BLaER1 treated with 17β-estradiol and CSF1 and Interleukin-3, amounts not matched to agents 10 nM and 100 nM (cell line): ENCODE measurements around the gene RAX2.

Experiments
- H3K27ac ChIP-seq, 11 experiments: shearing (Covaris generic); formaldehyde crosslinking; 2 replicates each; pipeline ENCODE4 v1.8.1; 2022
- H3K27me3 ChIP-seq, 11 experiments: shearing (Covaris generic); formaldehyde crosslinking; 2 replicates each; pipeline ENCODE4 v1.8.1; 2022
- H3K36me3 ChIP-seq, 11 experiments: shearing (Covaris generic); formaldehyde crosslinking; 2 replicates each; pipeline ENCODE4 v1.8.1; 2022
- H3K4me1 ChIP-seq, 10 experiments: shearing (Covaris generic); formaldehyde crosslinking; 2 replicates each; pipeline ENCODE4 v1.8.1; 2022
- H3K4me2 ChIP-seq, 11 experiments: shearing (Covaris generic); formaldehyde crosslinking; 2 replicates each; pipeline ENCODE4 v1.8.1; 2022
- H3K4me3 ChIP-seq, 10 experiments: shearing (Covaris generic); formaldehyde crosslinking; 2 replicates each; pipeline ENCODE4 v1.8.1; 2022
- H3K9ac ChIP-seq, 11 experiments: shearing (Covaris generic); formaldehyde crosslinking; 2 replicates each; pipeline ENCODE4 v1.8.1; 2022
- H3K9me3 ChIP-seq, 11 experiments: shearing (Covaris generic); formaldehyde crosslinking; replicated peaks in 1 of 11; 2 replicates each; pipeline ENCODE4 v1.8.1; 2022
- H4K20me1 ChIP-seq, 11 experiments: shearing (Covaris generic); formaldehyde crosslinking; 2 replicates each; pipeline ENCODE4 v1.8.1; 2022
- Cebpa-rat ChIP-seq, 11 experiments: shearing (Covaris generic); IDR thresholded peaks; 2 replicates each; pipeline ENCODE4 v1.8.1; 2022

Gene RAX2

DNA sequence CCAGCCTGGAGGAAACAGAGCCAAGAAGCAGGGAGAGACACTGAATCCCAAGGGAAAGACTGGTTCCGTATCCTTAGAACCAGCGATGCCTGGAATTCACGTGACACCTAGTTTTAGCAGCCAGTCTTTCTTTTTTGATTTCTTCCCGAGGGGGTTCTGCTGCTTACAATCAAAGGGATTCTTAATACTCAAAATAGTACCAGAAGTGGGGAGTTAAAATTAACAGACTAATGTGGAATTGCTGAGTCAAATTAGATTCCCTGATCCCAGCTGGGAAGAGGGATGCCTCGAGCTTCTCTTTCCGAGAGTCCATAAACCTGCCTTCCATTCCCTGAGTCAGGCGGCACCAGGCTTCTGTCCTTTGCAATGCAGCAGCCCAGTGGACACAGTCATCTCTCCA lies 18.9 kb upstream of the RAX2 start:
- no peaks in the 10 kb centered on the region for H4K20me1 ChIP-seq
- no peak overlapping the region for H3K27ac ChIP-seq
- no peak for TF ChIP-seq Cebpa-rat (IDR thresholded peaks at IDR 0.05)
- peaks cover 0 to 7% (median under 1%) of the 10 kb centered on the region in 10 experiments; a peak in 6 of 20 replicates for H3K4me1 ChIP-seq
- H3K4me3 ChIP-seq: no peak overlapping the region
- H3K4me2 ChIP-seq: peak overlapping the region in 2 of 11 experiments; percentile 12; a peak in 2 of 22 replicates
- no peaks in the 10 kb centered on the region for H3K36me3 ChIP-seq
- H3K27me3 ChIP-seq: peaks cover 10 to 16% (median 14%) of the 10 kb centered on the region in 11 experiments
- no peak overlapping the region for H3K9ac ChIP-seq
- peaks cover 10 to 22% (median 15%) of the 10 kb centered on the region in 11 experiments for H3K9me3 ChIP-seq

- Histone ChIP-seq H3K4me2 (no peak overlapping the region; a peak in 1 of 22 replicates), H4K20me1 (no peaks in the 10 kb centered on the region), H3K27me3 (peaks cover 17 to 23% (median 21%) of the 10 kb centered on the region in 11 experiments), H3K36me3 (no peaks in the 10 kb centered on the region), H3K4me3 (no peak overlapping the region), H3K9me3 (peaks cover 10 to 19% (median 13%) of the 10 kb centered on the region in 11 experiments; a peak in 21 of 22 replicates), H3K9ac (no peak overlapping the region), H3K4me1 (peaks cover 0 to 9% (median 6%) of the 10 kb centered on the region in 10 experiments; a peak in 16 of 20 replicates), H3K27ac (no peak overlapping the region)
- no peak for TF ChIP-seq Cebpa-rat (IDR thresholded peaks at IDR 0.05)
Measured at GRCh38 chr19:3790209-3790734, 18.2 kb upstream of the RAX2 start.

GRCh38 chr19:3788996-3789778 lies 17.2 kb upstream of the RAX2 start:
- no peak overlapping the region for H3K4me3 ChIP-seq
- no peak for TF ChIP-seq Cebpa-rat (IDR thresholded peaks at IDR 0.05)
- peaks cover 6 to 19% (median 16%) of the 10 kb centered on the region in 10 experiments; a peak in 18 of 20 replicates for H3K4me1 ChIP-seq
- H3K27ac ChIP-seq: no peak overlapping the region
- H3K4me2 ChIP-seq: no peak overlapping the region
- no peak overlapping the region for H3K9ac ChIP-seq
- no peaks in the 10 kb centered on the region for H4K20me1 ChIP-seq
- peaks cover 10 to 19% (median 13%) of the 10 kb centered on the region in 11 experiments; a peak in 21 of 22 replicates for H3K9me3 ChIP-seq
- H3K36me3 ChIP-seq: no peaks in the 10 kb centered on the region
- peaks cover 18 to 34% (median 31%) of the 10 kb centered on the region in 11 experiments for H3K27me3 ChIP-seq

DNA sequence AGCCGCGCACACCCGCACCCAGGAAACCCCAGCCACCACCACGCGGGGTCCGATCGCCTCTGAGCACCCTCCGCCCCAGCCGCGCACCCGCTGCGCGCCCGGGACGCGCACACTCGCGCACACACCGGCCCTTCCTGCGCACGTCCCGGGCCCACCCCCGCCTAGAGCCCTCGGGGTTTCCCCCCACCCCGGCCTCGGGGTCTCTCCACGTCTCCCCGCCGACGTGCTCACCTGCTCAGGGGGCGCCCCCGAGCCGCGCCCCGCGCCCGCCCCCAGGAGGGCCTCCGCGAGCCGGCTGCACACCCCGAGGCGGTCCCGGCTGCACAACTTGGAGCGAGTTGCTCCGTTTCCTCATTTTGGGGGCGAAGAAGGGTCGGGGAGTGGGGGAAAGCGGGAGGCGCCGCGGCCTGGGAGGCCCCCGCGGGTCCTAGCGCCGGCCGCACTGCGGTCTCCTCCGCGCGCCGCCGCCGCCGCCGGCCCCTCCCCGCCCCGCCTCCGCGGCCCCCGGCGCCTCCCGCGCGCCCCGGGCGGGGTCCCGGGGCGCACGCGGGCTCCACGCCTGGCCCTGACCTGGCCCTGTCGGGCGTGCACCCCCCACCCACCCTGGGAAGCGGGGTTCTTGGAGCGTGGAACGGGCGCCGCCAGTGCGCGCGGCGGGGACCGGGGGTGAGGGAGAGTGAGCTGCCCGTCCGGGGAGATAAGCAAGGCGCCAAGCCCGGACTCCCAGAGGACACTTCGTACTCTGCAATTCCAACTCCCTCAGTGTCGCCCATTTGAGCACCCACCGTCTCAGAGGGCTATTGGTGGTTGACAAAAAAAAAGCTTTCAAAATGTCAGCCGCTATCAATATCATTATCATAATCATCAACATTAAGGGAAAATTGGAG lies 14.2 kb upstream of the RAX2 start, which contains the start of gene MATK:
TSS of gene MATK (minus strand) at position 444 of the 887 bp plus-strand sequence. CDS start 1,246 bp downstream, outside the sequence.
- Histone ChIP-seq H3K9me3 (peaks cover 21 to 35% (median 27%) of the 10 kb centered on the region in 11 experiments), H3K4me1 (peaks cover 6 to 21% (median 16%) of the 10 kb centered on the region in 10 experiments; a peak in 18 of 20 replicates), H3K27me3 (peaks cover 18 to 46% (median 39%) of the 10 kb centered on the region in 11 experiments), H3K27ac (peak within 1 kb of the TSS in 2 of 11 experiments; percentile 18 to 38; a peak in 2 of 22 replicates), H3K9ac (peak within 1 kb of the TSS in 2 of 11 experiments; percentile 23 to 27; a peak in 2 of 22 replicates), H3K4me3 (peak within 1 kb of the TSS in 6 of 10 experiments; percentile 15 to 55 (median 38); a peak in 7 of 20 replicates), H3K4me2 (peak within 1 kb of the TSS in 9 of 11 experiments; percentile 22 to 91 (median 72); a peak in 17 of 22 replicates), H3K36me3 (no peaks in the 10 kb centered on the region), H4K20me1 (no peaks in the 10 kb centered on the region)
- no peak for TF ChIP-seq Cebpa-rat (IDR thresholded peaks at IDR 0.05)

DNA sequence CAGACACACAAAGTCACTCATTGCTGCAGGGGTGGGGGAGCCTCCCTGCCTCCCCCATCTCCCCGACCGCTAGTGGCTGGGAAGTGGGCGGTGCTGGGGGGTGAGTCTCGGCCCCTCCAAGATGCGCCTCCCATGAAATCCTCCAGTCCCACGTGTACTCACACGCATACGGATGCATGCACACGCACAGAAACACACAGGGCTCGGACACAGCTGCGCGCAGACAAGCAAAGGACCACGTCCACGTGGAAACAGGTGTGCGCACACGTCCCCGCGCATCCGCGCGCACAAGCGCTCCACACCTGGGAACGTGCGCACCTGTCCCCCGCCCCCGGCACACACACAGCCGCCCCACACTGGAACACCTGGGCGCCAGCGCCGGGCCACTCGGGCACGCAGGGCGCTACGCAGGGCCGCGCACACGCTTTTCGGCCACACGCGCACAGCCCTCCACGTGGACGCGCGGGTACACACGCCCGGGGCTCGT lies 13.5 kb upstream of the RAX2 start:
- TF ChIP-seq Cebpa-rat (IDR thresholded peaks at IDR 0.05): no peak
- H3K27ac ChIP-seq: peak overlapping the region in 1 of 11 experiments; percentile 38; a peak in 1 of 22 replicates

DNA sequence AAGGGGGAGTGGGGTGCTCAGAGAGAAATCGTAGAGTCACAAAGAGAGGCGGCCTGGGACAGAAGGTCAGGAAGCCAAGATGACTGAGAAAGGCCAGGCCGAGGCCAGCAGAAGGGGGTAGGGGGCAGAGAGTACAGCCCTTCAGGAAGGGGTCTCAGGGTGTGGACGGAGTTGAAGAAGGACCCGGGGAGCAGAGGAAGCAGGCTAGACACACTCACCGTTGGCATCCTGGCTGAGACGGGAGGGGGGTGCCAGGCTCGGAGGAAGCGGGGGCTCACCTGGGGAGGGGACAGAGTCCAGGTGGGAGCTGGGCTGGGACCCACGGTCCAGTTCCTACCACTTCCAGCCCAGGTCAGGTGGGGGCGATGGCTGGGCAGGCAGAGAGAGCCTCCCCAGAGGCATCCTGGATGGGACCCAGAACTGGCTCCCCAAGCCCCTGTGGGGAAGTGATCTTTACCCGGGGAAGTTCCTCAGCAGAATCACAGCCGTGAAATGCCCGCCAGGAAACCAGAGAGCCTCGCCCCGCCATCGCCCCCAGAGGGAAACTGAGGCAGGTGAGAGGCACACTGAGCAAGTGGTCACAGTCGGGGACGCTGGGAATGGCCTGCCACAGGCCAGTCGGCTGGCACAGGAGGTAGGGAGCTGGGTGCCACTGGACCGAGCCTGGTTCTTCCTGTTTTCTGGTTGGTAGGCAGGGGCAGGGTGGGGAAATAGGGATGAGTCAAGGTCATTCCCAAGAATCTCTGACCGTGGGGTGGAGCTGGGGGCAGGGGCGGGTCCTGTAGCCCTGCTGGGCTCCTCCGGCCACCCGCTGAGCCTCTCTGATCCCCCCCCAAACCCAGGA lies 12.8 kb upstream of the RAX2 start:
- no peaks in the 10 kb centered on the region for H4K20me1 ChIP-seq
- no peak for TF ChIP-seq Cebpa-rat (IDR thresholded peaks at IDR 0.05)
- peaks cover 18 to 46% (median 39%) of the 10 kb centered on the region in 11 experiments for H3K27me3 ChIP-seq
- peaks cover 22 to 32% (median 25%) of the 10 kb centered on the region in 11 experiments for H3K9me3 ChIP-seq
- peak overlapping the region in 2 of 11 experiments; percentile 18 to 38; a peak in 3 of 22 replicates for H3K27ac ChIP-seq
- peaks cover 0 to 21% (median 14%) of the 10 kb centered on the region in 10 experiments; a peak in 17 of 20 replicates for H3K4me1 ChIP-seq
- no peaks in the 10 kb centered on the region for H3K36me3 ChIP-seq
- H3K4me3 ChIP-seq: peak overlapping the region in 6 of 10 experiments; percentile 15 to 55 (median 38); a peak in 8 of 20 replicates
- H3K4me2 ChIP-seq: peak overlapping the region in 10 of 11 experiments; percentile 22 to 91 (median 67); a peak in 19 of 22 replicates
- peak overlapping the region in 3 of 11 experiments; percentile 23 to 27 (median 26); a peak in 4 of 22 replicates for H3K9ac ChIP-seq

More for the DNA sequence above, 13.5 kb upstream of the RAX2 start:
- Histone ChIP-seq H3K9ac (peak overlapping the region in 2 of 11 experiments; percentile 23 to 27; a peak in 2 of 22 replicates), H3K4me3 (peak overlapping the region in 6 of 10 experiments; percentile 15 to 55 (median 38); a peak in 7 of 20 replicates), H3K9me3 (peaks cover 21 to 35% (median 27%) of the 10 kb centered on the region in 11 experiments), H4K20me1 (no peaks in the 10 kb centered on the region), H3K27me3 (peaks cover 18 to 46% (median 39%) of the 10 kb centered on the region in 11 experiments), H3K4me2 (peak overlapping the region in 9 of 11 experiments; percentile 22 to 91 (median 72); a peak in 16 of 22 replicates), H3K4me1 (peaks cover 0 to 21% (median 14%) of the 10 kb centered on the region in 10 experiments; a peak in 17 of 20 replicates), H3K36me3 (no peaks in the 10 kb centered on the region)
